Psoas muscle (tissue), 8 donors: ENCODE measurements around the gene PPARG. TPM values are rescaled to one million over a fixed set of nuclear protein-coding genes. Genes with fewer than 3 reads are reported as not detected.

ENCODE experiments used
- ATAC-seq, 4 donors: fragments of 200-7000 bp; cut with Tn5 transposase; one replicate each; pipeline ENCODE4 v1.9.1; 2020; ENCODE audit warnings: moderate library complexity in 3 of 4, mild to moderate bottlenecking in 2 of 4
- DNase-seq, 2 donors: peaks; one replicate each; pipeline ENCODE4 v3.0.0-alpha.2; 2020
- H3K27ac ChIP-seq: fragments of 200-600 bp; one replicate; pipeline ENCODE4 v1.8.0; 2022
- H3K27me3 ChIP-seq, 3 donors: fragments of 200-600 bp in 1 of 3; one replicate each; pipeline versions ENCODE4 v1.6.1 to v1.8.0; 2013 to 2022; ENCODE audit warnings: low read length in 2 of 3, mild to moderate bottlenecking in 2 of 3, moderate library complexity in 1 of 3; ENCODE audit not compliant: insufficient read depth in 3 of 3
- H3K36me3 ChIP-seq, 2 donors: fragments of 200-600 bp in 1 of 2; one replicate each; pipeline versions ENCODE4 v1.6.1 to v1.8.0; 2013 to 2022; ENCODE audit warnings: low read depth in 1 of 2, mild to moderate bottlenecking in 1 of 2, moderate library complexity in 1 of 2; ENCODE audit not compliant: insufficient read depth in 1 of 2
- H3K4me1 ChIP-seq: fragments of 200-600 bp; one replicate; pipeline ENCODE4 v1.8.0; 2022
- H3K4me3 ChIP-seq: fragments of 200-600 bp; one replicate; pipeline ENCODE4 v1.8.0; 2022; ENCODE audit warnings: mild to moderate bottlenecking
- H3K9me3 ChIP-seq: fragments of 200-600 bp; one replicate; pipeline ENCODE4 v1.8.0; 2022
- WGBS, 3 donors: extraction: QIAGEN DNeasy Blood & Tissue Kit; methylation state at CpG; one replicate each; pipeline versions ENCODE4 v1.1.6 to v1.1.7; 2013; 5-methylcytosine and 5-hydroxymethylcytosine counted together
- intact Hi-C, 2 donors: fragments of 100-400 bp; cut with DNase I; formaldehyde crosslinking; loops; one replicate each; pipeline versions ENCODE4 v1.11.0 to v1.14.2; 2022
- polyA plus RNA-seq, 3 donors: library from polyadenylated mRNA; stranded (reverse); fragments of 200-250 nt; gene quantifications; one replicate each; pipeline ENCODE4 v1.2.3, GENCODE V29; 2013
- total RNA-seq, 4 donors: library from RNA; stranded (reverse); fragmentation: NEBNext Ultra II Directional in 2 of 4; extraction: Animal tissue kit (Norgen Biotek cat#: 25700) in 2 of 4; gene quantifications; one replicate each; pipeline versions ENCODE4 v1.2.1 to v1.2.4, GENCODE V29; 2021 to 2023
- TF ChIP-seq, protein P1 (sequence below): fragments of 200-600 bp; IDR thresholded peaks from one replicate; pipeline ENCODE4 v1.8.0; 2022; ENCODE audit warnings: antibody characterized with exemption
- donor health status: healthy with polysubstance abuse.
- donor health status: DM: no; HTN: no; CAD: no; lungs with moderate emphysema.
- donor health status: Bipolar disorder and iron deficiency.
- donor health status: healthy.
- donor health status: DM: yes; HTN: yes; CAD: no.
- donor health status: DM: no; HTN: no; CAD: no.
- donor health status: DM: no; HTN: no; CAD: no.
- donor health status: DM: yes; HTN: yes; CAD: no.

Gene PPARG
- total and polyA plus RNA-seq, 7 donors = 3.1 to 6.8 (median 4.3) TPM

DNA sequence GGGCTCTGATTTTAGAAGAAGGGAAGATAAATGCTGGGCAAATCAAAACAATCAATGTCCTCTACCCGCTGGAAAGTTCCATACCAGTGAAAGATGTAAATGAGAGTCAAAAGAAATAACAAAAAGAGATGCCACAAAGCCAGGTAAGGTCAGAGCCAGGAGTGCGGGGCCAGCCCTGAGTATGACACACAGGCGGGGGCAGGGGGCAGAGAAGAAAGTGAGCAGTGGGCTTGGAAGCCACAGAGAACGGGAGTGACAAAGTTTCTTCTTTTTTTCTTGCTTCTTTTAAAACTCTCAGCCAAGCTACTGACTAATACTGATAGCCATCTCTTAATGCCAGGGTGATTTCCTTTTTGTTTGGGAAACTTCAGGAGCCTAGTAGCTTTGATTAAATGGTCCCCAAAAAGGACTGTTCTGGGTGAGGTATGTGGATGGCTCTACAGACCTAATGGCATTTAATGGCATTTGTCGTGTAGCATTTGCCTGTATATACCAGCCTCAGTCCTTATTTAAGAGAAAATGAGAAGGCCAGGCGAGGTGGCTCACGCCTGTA is 172.3 kb downstream of the PPARG start:
- H3K36me3 ChIP-seq = no peaks in the 10 kb centered on the region
- WGBS, 3 donors = 84 to 88% (median 85%) methylated on average over 7 of the region's 7 CpGs
- H3K4me3 ChIP-seq = no peak overlapping the region
- TF ChIP-seq, protein P1, sequence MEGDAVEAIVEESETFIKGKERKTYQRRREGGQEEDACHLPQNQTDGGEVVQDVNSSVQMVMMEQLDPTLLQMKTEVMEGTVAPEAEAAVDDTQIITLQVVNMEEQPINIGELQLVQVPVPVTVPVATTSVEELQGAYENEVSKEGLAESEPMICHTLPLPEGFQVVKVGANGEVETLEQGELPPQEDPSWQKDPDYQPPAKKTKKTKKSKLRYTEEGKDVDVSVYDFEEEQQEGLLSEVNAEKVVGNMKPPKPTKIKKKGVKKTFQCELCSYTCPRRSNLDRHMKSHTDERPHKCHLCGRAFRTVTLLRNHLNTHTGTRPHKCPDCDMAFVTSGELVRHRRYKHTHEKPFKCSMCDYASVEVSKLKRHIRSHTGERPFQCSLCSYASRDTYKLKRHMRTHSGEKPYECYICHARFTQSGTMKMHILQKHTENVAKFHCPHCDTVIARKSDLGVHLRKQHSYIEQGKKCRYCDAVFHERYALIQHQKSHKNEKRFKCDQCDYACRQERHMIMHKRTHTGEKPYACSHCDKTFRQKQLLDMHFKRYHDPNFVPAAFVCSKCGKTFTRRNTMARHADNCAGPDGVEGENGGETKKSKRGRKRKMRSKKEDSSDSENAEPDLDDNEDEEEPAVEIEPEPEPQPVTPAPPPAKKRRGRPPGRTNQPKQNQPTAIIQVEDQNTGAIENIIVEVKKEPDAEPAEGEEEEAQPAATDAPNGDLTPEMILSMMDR = no peak
- ATAC-seq (no peak), DNase-seq (no peak)
- no peaks in the 10 kb centered on the region for H3K27me3 ChIP-seq
- no peaks in the 10 kb centered on the region for H3K4me1 ChIP-seq
- no peak overlapping the region for H3K27ac ChIP-seq
- intact Hi-C loops = no loop called here
- H3K9me3 ChIP-seq = no peaks in the 10 kb centered on the region

DNA sequence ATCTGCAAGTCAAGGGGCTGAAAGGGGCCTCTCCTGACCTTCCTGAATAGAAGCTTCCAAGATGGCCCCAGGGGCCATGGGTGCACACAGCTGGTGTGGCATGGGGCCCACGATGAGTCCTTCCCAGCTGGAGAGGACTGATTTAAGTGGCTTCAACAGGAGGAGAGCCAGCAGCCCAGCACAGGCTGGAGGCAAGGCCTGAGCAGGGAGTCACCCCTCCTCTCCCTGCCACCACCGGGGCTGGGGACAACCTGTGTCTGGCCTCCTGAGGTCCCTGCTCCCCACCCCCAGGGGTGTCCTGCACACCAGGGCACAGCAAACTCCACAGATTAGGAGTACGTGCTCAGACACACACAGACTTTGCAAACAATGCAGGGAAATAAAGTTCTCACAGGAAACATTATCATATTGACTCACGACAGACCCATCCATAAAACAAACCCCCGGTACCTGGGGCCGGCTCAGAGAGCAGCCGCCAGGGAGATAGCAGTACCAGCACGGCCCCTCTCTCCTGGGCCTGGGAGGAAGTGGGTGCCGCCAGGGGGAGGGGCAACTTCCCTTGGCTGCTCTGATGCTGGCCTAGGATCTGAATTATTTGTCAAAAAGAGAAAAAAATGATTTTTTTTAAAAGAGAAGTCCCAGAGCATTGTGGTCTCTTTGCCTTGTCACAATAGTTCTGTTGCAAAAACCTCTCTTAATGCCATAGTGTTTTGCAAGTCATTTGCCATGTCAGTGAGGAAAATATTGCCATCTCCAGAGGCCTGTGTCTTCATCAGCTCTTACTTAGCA is 173.5 kb downstream of the PPARG start:
- H3K36me3 ChIP-seq = no peaks in the 10 kb centered on the region
- H3K9me3 ChIP-seq = no peaks in the 10 kb centered on the region
- peak overlapping the region; percentile 55 for H3K27ac ChIP-seq
- intact Hi-C loops = no loop called here
- peak; percentile 17 to 74 (median 50) for ATAC-seq
- no peaks in the 10 kb centered on the region for H3K27me3 ChIP-seq
- TF ChIP-seq, protein P1 = no peak
- no peak overlapping the region for H3K4me3 ChIP-seq
- no peaks in the 10 kb centered on the region for H3K4me1 ChIP-seq
- peak; percentile 25 to 81 for DNase-seq
- 42 to 56% (median 51%) methylated on average over 9 of the region's 9 CpGs for WGBS, 3 donors

DNA sequence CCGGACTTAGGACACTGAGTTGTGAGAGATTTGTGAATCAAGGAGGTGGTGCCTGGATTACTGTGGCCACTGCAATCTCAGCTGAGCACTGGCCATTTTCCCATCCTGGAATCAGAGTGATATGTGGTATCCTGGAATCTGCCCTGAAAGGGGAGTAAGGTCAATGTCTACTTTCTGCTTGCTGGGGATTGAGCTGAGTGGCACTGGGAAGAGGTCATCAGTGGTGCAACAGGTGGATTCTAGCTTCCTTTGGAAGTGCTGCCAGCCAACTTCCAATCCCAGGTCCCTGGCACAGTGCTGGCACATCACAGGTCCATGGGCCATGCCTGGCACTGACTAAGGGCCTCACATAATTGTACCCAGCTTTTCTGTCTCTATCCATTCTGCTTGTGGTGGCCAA is 174.8 kb downstream of the PPARG start:
- WGBS, 3 donors = 94 to 100% (median 95%) methylated on average over 1 of the region's 1 CpG
- Histone ChIP-seq H3K27me3 (no peaks in the 10 kb centered on the region), H3K27ac (no peak overlapping the region), H3K4me1 (no peaks in the 10 kb centered on the region), H3K9me3 (no peaks in the 10 kb centered on the region), H3K4me3 (no peak overlapping the region), H3K36me3 (no peaks in the 10 kb centered on the region)
- intact Hi-C loops = no loop called here
- TF ChIP-seq, protein P1 = no peak
- DNase-seq (no peak), ATAC-seq (no peak)

DNA sequence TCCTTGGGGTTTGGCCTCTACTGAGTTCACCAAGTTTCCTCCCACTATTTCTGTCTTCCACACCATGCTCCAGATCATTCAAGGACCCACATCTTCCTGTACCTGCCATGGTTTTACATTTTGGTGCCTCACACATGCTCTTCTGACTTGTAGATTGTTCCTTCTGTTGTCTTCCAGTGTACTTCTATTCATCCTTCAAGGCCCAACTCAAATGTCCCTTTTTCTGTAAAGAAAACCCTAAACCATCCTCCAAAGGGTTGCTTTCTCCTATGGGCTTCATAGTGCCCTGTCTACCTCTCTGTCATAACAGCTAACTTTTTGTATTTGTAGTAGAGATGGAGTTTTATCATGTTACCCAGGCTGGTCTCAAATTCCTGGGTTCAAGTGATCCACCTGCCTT is 175.3 kb downstream of the PPARG start:
- intact Hi-C loops = no loop called here
- Histone ChIP-seq H3K4me1 (no peaks in the 10 kb centered on the region), H3K36me3 (no peaks in the 10 kb centered on the region), H3K27ac (no peak overlapping the region), H3K4me3 (no peak overlapping the region), H3K9me3 (no peaks in the 10 kb centered on the region), H3K27me3 (no peaks in the 10 kb centered on the region)
- TF ChIP-seq, protein P1 = no peak
- ATAC-seq = no peak
- DNase-seq = no peak
